ENCODE results near the gene EVC2. TPM values are rescaled to one million over a fixed set of nuclear protein-coding genes. Genes with fewer than 3 reads are reported as not detected.

Gene EVC2
- total RNA-seq, 1 donor from 2014 or later, result 5.5 TPM

GRCh38 chr4:5742968-5743367 is 34.6 kb upstream of the EVC2 start:
- TF ChIP-seq CTCF (IDR thresholded peaks at IDR 0.05), result no peak
- H3K4me3 Mint-ChIP-seq (ENCODE audit: unreplicated experiment), result no peak overlapping the region

GRCh38 chr4:5742388-5742787 is 34.0 kb upstream of the EVC2 start:
- no peaks in the 10 kb centered on the region for H3K9me3 Mint-ChIP-seq (ENCODE audit: low read depth)
- H3K4me1 Mint-ChIP-seq (ENCODE audit: low read depth), result peaks cover 22% of the 10 kb centered on the region
- no peak for DNase-seq (ENCODE audit: low spot score)
- TF ChIP-seq CTCF (IDR thresholded peaks at IDR 0.05), result no peak
- H3K4me3 Mint-ChIP-seq (ENCODE audit: unreplicated experiment), result no peak overlapping the region
- H3K36me3 Mint-ChIP-seq (ENCODE audit: low read depth), result peaks cover 15% of the 10 kb centered on the region
- H3K27me3 Mint-ChIP-seq (ENCODE audit: low read depth), result no peaks in the 10 kb centered on the region
- no peak overlapping the region for H3K27ac Mint-ChIP-seq (ENCODE audit: unreplicated experiment)

More at GRCh38 chr4:5742968-5743367, 34.6 kb upstream of the EVC2 start:
- Mint-ChIP-seq H3K9me3 (ENCODE audit: low read depth) (no peaks in the 10 kb centered on the region), H3K27ac (ENCODE audit: unreplicated experiment) (no peak overlapping the region), H3K36me3 (ENCODE audit: low read depth) (peaks cover 12% of the 10 kb centered on the region), H3K27me3 (ENCODE audit: low read depth) (no peaks in the 10 kb centered on the region), H3K4me1 (ENCODE audit: low read depth) (peaks cover 28% of the 10 kb centered on the region)
- no peak for DNase-seq (ENCODE audit: low spot score)

- Mint-ChIP-seq H3K36me3 (ENCODE audit: low read depth) (peaks cover 36% of the 10 kb centered on the region), H3K27me3 (ENCODE audit: low read depth) (no peaks in the 10 kb centered on the region), H3K27ac (ENCODE audit: unreplicated experiment) (no peak overlapping the region), H3K9me3 (ENCODE audit: low read depth) (no peaks in the 10 kb centered on the region), H3K4me1 (ENCODE audit: low read depth) (no peaks in the 10 kb centered on the region), H3K4me3 (ENCODE audit: unreplicated experiment) (no peak overlapping the region)
- TF ChIP-seq CTCF (IDR thresholded peaks at IDR 0.05), result no peak
- DNase-seq (ENCODE audit: low spot score), result no peak
Observed at GRCh38 chr4:5738061-5738460, 29.7 kb upstream of the EVC2 start.

GRCh38 chr4:5735463-5735862 is 27.1 kb upstream of the EVC2 start:
- Mint-ChIP-seq H3K27me3 (ENCODE audit: low read depth) (no peaks in the 10 kb centered on the region), H3K4me1 (ENCODE audit: low read depth) (no peaks in the 10 kb centered on the region), H3K4me3 (ENCODE audit: unreplicated experiment) (no peak overlapping the region), H3K9me3 (ENCODE audit: low read depth) (no peaks in the 10 kb centered on the region), H3K27ac (ENCODE audit: unreplicated experiment) (no peak overlapping the region), H3K36me3 (ENCODE audit: low read depth) (peaks cover 39% of the 10 kb centered on the region)
- DNase-seq (ENCODE audit: low spot score), result no peak
- TF ChIP-seq CTCF (IDR thresholded peaks at IDR 0.05), result no peak

GRCh38 chr4:5734853-5735252 is 26.5 kb upstream of the EVC2 start:
- no peak for DNase-seq (ENCODE audit: low spot score)
- peaks cover 39% of the 10 kb centered on the region for H3K36me3 Mint-ChIP-seq (ENCODE audit: low read depth)
- no peaks in the 10 kb centered on the region for H3K9me3 Mint-ChIP-seq (ENCODE audit: low read depth)

More at GRCh38 chr4:5734853-5735252, 26.5 kb upstream of the EVC2 start:
- Mint-ChIP-seq H3K27ac (ENCODE audit: unreplicated experiment) (peak overlapping the region; percentile 36), H3K4me3 (ENCODE audit: unreplicated experiment) (no peak overlapping the region), H3K27me3 (ENCODE audit: low read depth) (no peaks in the 10 kb centered on the region), H3K4me1 (ENCODE audit: low read depth) (no peaks in the 10 kb centered on the region)
- TF ChIP-seq CTCF (IDR thresholded peaks at IDR 0.05), result no peak

Measured in chondrocyte (in vitro differentiated cells).